GM21526 (cell line): Measurements from ENCODE around the gene MIAT.
A peak's percentile ranks its signal among the peaks of the same experiment; 100 is the strongest.

Experiments used
- ATAC-seq: cut with Tn5 transposase; IDR thresholded peaks from one replicate; pipeline ENCODE4 v1.9.1; 2021; ENCODE audit warnings: moderate library complexity; ENCODE audit not compliant: unreplicated experiment, low FRiP score

MIAT gene

GRCh38 chr22:26665813-26666231 lies 8.4 kb downstream of the MIAT start:
- ATAC-seq: no peak

GRCh38 chr22:26667140-26667539 lies 9.8 kb downstream of the MIAT start:
- no peak for ATAC-seq

- ATAC-seq: no peak
Observed at GRCh38 chr22:26669060-26669481, 11.7 kb downstream of the MIAT start.

GRCh38 chr22:26670459-26670858 lies 13.1 kb downstream of the MIAT start:
- no peak for ATAC-seq

- no peak for ATAC-seq
Observed at GRCh38 chr22:26671317-26672059, 14.1 kb downstream of the MIAT start.

- ATAC-seq: peak; percentile 18
Observed at GRCh38 chr22:26672060-26672471, 14.7 kb downstream of the MIAT start.

- peak; percentile 46 for ATAC-seq
Observed at GRCh38 chr22:26672590-26673468, 15.4 kb downstream of the MIAT start.

- ATAC-seq: no peak
Observed at GRCh38 chr22:26673486-26673885, 16.1 kb downstream of the MIAT start.

GRCh38 chr22:26674211-26675190 lies 17.1 kb downstream of the MIAT start:
- ATAC-seq: no peak

- ATAC-seq: no peak
Observed at GRCh38 chr22:26675687-26676268, 18.4 kb downstream of the MIAT start.

GRCh38 chr22:26677217-26677616 lies 19.8 kb downstream of the MIAT start:
- ATAC-seq: no peak

- ATAC-seq: no peak
Observed at GRCh38 chr22:26679003-26679629, 21.7 kb downstream of the MIAT start.

- no peak for ATAC-seq
Observed at GRCh38 chr22:26680485-26680884, 23.1 kb downstream of the MIAT start.

GRCh38 chr22:26681395-26681821 lies 24.0 kb downstream of the MIAT start:
- ATAC-seq: no peak

GRCh38 chr22:26684168-26684567 lies 26.8 kb downstream of the MIAT start:
- no peak for ATAC-seq

GRCh38 chr22:26685601-26686000 lies 28.2 kb downstream of the MIAT start:
- no peak for ATAC-seq

GRCh38 chr22:26687439-26687838 lies 30.1 kb downstream of the MIAT start:
- no peak for ATAC-seq

GRCh38 chr22:26689513-26690301 lies 32.3 kb downstream of the MIAT start:
- ATAC-seq: no peak
